HUDEP-2 (cell line): ENCODE results near the gene MTFR1L.
"Not testable (repeated sequence)": the region's sequence is repeated elsewhere in the genome, so short reads cannot be mapped to it uniquely, and the experiment has no call there.

Source experiments
- DNase-seq, 76 experiments: peaks; one replicate each; lab custom pipeline; 2025; ENCODE audit not compliant: unreplicated experiment in 76 of 76; lab: John Stamatoyannopoulos, UW

MTFR1L gene

GRCh38 chr1:25821112-25821476, 1.3 kb downstream of the MTFR1L start:
- no peak for DNase-seq

- peak in 1 of 76 experiments; percentile 7 for DNase-seq
Observed at GRCh38 chr1:25821630-25822091, 1.9 kb downstream of the MTFR1L start.

- DNase-seq = peak in 2 of 76 experiments; percentile 10 to 20
Observed at GRCh38 chr1:25825605-25826004, 5.9 kb downstream of the MTFR1L start.

- no peak for DNase-seq
Observed at GRCh38 chr1:25826571-25826970, 6.8 kb downstream of the MTFR1L start.

- DNase-seq = no peak
Observed at GRCh38 chr1:25828491-25828890, 8.7 kb downstream of the MTFR1L start.

GRCh38 chr1:25829046-25829445, 9.3 kb downstream of the MTFR1L start:
- DNase-seq = no peak

- no peak for DNase-seq
Observed at GRCh38 chr1:25831569-25832196, 11.9 kb downstream of the MTFR1L start.

DNA sequence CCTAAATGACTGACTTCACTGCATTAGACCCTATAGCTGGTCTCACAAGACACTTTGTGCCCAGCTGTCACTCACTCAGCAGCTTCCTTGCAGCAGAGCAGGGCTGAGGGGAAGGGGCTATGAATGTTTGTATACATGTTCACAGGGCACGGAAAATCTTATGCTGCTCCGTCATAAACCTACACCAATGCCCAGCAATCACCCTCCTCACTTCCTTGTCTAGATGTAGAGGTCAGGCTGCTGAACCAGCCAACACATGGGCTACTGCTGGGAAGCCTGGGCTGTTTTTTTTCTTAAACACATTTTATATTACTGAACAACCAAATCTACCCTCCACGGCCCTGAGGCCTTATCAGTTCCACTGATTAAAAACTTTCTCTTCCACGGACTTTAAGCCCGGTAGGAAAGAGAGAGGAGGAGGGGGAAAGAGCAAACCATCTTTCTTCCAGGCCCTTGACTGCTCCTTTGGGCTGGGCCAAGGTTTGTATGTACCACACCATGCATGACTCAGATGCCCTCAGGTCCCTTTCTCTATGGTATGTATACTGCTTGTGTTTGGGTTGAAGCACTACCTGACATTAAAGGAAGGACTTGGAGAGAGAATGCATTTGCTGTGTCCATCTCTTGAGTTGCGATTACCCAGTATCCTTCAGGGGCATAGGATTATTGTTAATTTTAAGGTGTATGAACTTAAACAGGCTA, 12.7 kb downstream of the MTFR1L start:
- no peak for DNase-seq

DNA sequence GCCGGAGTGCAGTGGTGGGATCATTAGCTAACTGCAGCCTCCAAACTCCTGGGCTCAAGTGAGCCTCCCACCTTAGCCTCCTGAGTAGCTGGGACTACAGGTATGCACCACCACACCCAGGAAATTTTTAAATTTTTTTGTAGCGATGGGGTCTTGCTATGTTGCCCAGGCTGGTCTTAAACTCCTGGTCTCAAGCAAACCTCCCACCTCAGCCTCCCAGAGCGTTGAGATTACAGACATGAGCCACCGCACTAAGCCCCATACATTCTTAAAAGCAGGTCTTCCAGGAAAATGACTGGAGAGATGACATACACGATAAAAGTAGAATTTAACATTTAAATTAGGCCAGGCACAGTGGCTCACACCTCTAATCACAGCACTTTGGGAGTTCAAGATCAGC, 13.4 kb downstream of the MTFR1L start:
- DNase-seq = no peak

DNA sequence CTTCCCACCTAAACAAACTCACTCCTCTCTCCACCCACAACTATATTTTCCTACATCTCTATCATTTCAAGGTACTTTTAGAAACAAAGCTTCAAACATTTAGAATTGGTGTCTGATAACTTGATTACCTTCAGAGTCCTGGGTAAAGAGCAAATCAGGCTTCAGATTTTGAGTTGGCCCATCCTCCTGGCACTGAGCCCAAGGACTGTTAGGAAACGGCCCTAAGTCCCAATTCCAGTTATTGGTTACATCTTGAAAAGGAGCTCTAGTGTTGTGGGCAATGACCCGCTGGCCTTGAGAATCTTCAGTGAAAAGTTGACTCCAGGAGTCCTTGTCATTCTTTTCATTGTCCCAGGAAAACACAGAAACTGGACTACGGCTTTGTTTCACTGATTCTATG, 15.1 kb downstream of the MTFR1L start:
- DNase-seq = no peak

GRCh38 chr1:25836695-25837094, 16.9 kb downstream of the MTFR1L start:
- DNase-seq = no peak

DNA sequence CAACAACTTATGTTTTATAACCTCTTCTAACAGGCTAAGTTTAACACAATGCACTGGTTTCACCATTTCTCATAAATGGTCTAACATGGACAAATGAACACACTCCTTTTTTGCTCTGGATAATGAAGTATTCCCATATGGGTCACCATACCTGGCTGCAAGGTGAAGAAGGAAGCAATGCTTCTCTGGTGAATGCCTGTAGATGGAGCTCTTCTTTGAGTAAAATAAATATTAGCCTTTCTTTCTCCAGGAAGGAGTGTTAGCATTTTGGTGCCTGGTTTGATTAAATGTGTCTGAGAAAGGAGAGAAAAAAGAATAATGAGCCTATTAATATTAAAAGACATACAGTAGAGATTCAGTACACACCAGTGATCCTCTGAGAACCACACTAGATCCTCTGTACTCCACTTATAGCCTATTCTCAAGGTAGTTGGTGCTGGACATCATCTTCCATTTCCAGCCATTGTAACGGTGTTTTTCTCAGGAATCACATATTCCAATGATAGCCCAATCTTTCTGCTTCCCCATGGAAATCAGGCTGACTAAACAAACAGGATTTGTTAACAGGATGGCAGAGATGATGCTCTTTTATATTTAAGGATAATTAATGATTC, 17.6 kb downstream of the MTFR1L start:
- DNase-seq = no peak

DNA sequence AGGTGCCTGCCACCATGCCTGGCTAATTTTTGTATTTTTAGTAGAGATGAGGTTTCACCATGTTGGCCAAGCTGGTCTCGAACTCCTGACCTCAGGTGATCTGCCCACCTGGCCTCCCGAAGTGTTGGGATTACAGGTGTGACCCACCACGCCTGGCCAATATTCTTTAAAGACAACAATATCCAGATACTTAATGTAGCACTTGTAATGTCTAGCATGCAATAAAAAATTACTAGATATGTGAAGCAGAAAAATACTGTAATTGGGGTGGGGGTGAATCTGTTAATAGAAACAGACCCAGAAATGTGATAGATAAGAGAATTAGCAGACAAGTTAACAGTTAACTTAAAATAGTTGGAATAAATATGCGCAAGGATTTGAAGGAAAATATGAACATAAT, 20.1 kb downstream of the MTFR1L start:
- not testable (repeated sequence) for DNase-seq

DNA sequence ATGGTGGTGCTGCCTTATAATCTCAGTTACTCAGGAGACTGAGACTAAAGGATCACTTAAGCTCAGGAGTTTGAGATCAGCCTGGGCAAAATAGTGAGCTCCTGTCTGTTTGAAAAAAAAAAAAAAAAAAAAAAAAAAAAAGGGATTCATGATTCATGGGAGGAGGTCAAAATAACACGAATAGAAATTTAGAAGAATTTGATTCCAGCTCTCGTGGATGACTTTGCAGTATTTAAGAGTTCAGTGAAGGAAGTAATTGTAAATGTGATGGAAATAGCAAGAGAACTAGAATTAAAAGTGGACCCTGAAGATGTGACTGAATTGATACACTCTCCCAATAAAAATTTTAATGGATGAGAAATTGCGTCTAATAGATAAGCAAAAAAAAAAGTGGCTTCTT, 23.7 kb downstream of the MTFR1L start:
- DNase-seq = no peak

- no peak for DNase-seq
Observed at GRCh38 chr1:25844536-25845337, 25.0 kb downstream of the MTFR1L start.

GRCh38 chr1:25845664-25846063, 25.9 kb downstream of the MTFR1L start:
- DNase-seq = no peak

GRCh38 chr1:25847929-25848328, 28.2 kb downstream of the MTFR1L start:
- DNase-seq = no peak

DNA sequence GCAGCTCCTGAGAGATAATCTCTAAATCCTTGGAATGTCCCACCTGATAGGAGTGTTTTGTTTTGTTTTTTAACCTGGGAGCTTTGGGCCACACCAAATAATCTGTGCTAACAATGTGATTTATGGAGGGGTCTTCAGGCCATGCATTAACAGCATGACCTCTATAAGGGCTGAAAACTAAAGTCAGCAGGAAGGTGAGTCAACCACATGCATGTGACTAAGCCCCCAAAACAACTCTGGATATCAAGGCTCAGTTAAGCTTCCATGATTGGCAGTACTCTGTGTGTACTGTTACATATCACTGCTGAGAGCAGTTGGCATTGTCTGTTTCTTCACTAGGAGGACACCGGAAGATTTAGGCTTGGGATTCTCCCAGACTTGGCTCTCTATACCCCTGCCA, 28.8 kb downstream of the MTFR1L start:
- DNase-seq = no peak

GRCh38 chr1:25854554-25854953, 34.8 kb downstream of the MTFR1L start:
- DNase-seq = peak in 73 of 76 experiments; percentile 29 to 97 (median 73)

GRCh38 chr1:25856856-25857255, 37.1 kb downstream of the MTFR1L start:
- no peak for DNase-seq

DNA sequence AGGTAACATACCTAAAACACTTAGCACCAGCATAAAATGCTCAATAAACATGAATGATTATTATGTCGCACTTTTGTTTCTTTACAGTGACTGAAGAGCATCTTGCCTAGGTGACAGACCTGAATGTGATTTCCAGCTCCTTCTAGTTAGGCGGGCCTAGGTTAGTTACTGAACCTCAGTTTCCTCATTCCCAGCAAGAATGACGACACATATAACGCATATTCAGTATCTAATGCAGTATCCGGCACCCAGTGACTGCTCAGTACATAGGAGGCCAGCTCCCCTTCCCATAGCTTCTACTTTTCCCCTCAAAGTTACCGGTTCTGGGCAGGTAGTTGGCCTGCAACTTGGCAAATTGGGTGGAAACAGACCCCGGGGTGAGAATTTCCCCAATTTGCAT, 38.7 kb downstream of the MTFR1L start:
- DNase-seq = peak in 2 of 76 experiments; percentile 21 to 27
